ENCODE results near the gene CCT5. TPM values are rescaled to one million over a fixed set of nuclear protein-coding genes. Genes with fewer than 3 reads are reported as not detected.
A peak's percentile ranks its signal among the peaks of the same experiment; 100 is the strongest.

Gene CCT5
- 100 to 1,000 TPM; 120 to 155 (median 122) TPM for total RNA-seq
- long read RNA-seq, donor 1, transcript CCT5-201 (11 exons, 3,675 nt): major isoform, 264 of 274 reads
- long read RNA-seq, donor 1, partial matches to known transcripts: 3 of 274 reads
- long read RNA-seq, donor 1, other reads (novel, unspliced or antisense): 5 of 274 reads
- long read RNA-seq, donor 2, transcript CCT5-201 (11 exons, 3,675 nt): major isoform, 203 of 215 reads
- long read RNA-seq, donor 2, partial matches to known transcripts: 8 of 215 reads
- long read RNA-seq, donor 2, other reads (novel, unspliced or antisense): 3 of 215 reads

GRCh38 chr5:10249948-10250805 lies at the start of gene CCT5:
Gene CCT5, plus strand, starts transcription at chr5:10250280. Its CDS starts 61 bp downstream, at chr5:10250341.
- intact Hi-C loops (cut with DNase I, micrococcal nuclease): no loop called here
- peak; percentile 91 to 95 (median 92) for DNase-seq
- TF ChIP-seq CTCF (IDR thresholded peaks at IDR 0.05): no peak

GRCh38 chr5:10201223-10201868 lies 48.7 kb upstream of the CCT5 start:
- Histone ChIP-seq H3K4me3 (no peak overlapping the region), H3K36me3 (ENCODE audit: low read depth) (no peaks in the 10 kb centered on the region), H3K4me1 (ENCODE audit: low read depth) (no peaks in the 10 kb centered on the region), H3K9me3 (peaks cover 3% of the 10 kb centered on the region)
- intact Hi-C loops (cut with DNase I, micrococcal nuclease): no loop called here
- TF ChIP-seq CTCF (IDR thresholded peaks at IDR 0.05): no peak
- ATAC-seq (peak; percentile 34), DNase-seq (peak in 1 of 3 donors; percentile 17)

More at GRCh38 chr5:10249948-10250805, at the start of gene CCT5:
- Histone ChIP-seq H3K4me1 (ENCODE audit: low read depth) (peaks cover 25% of the 10 kb centered on the region), H3K9me3 (no peaks in the 10 kb centered on the region), H3K4me3 (peak within 1 kb of the TSS; percentile 98), H3K36me3 (ENCODE audit: low read depth) (no peaks in the 10 kb centered on the region)
- ATAC-seq: peak; percentile 93

- intact Hi-C loops (cut with DNase I, micrococcal nuclease): no loop called here
- Histone ChIP-seq H3K4me1 (ENCODE audit: low read depth) (no peaks in the 10 kb centered on the region), H3K36me3 (ENCODE audit: low read depth) (no peaks in the 10 kb centered on the region), H3K9me3 (peaks cover 3% of the 10 kb centered on the region), H3K4me3 (no peak overlapping the region)
- DNase-seq (no peak), ATAC-seq (no peak)
- no peak for TF ChIP-seq CTCF (IDR thresholded peaks at IDR 0.05)
These were observed 47.8 kb upstream of the CCT5 start for GRCh38 chr5:10202089-10202910.

GRCh38 chr5:10209004-10209403 lies 41.1 kb upstream of the CCT5 start:
- Histone ChIP-seq H3K4me3 (no peak overlapping the region), H3K36me3 (ENCODE audit: low read depth) (no peaks in the 10 kb centered on the region), H3K9me3 (no peaks in the 10 kb centered on the region), H3K4me1 (ENCODE audit: low read depth) (no peaks in the 10 kb centered on the region)
- intact Hi-C loops (cut with DNase I, micrococcal nuclease): no loop called here
- TF ChIP-seq CTCF (IDR thresholded peaks at IDR 0.05): no peak
- ATAC-seq: no peak
- DNase-seq: no peak

- TF ChIP-seq CTCF (IDR thresholded peaks at IDR 0.05): no peak
- Histone ChIP-seq H3K4me3 (no peak overlapping the region), H3K4me1 (ENCODE audit: low read depth) (no peaks in the 10 kb centered on the region), H3K36me3 (ENCODE audit: low read depth) (no peaks in the 10 kb centered on the region), H3K9me3 (no peaks in the 10 kb centered on the region)
- intact Hi-C loops (cut with DNase I, micrococcal nuclease): no loop called here
- no peak for DNase-seq
- ATAC-seq: no peak
These were observed 36.8 kb upstream of the CCT5 start for GRCh38 chr5:10213316-10213715.

Measured in mucosa of descending colon (tissue), 3 donors.